ENCODE results near the gene SIRT2. TPM values are rescaled to one million over a fixed set of nuclear protein-coding genes. Genes with fewer than 3 reads are reported as not detected.

SIRT2 gene
- total and polyA plus RNA-seq, 2 of the 13 experiments (the other 11 are each of a cell fraction or from before 2014, with no cell fraction given): 22.3 to 26.1 TPM

DNA sequence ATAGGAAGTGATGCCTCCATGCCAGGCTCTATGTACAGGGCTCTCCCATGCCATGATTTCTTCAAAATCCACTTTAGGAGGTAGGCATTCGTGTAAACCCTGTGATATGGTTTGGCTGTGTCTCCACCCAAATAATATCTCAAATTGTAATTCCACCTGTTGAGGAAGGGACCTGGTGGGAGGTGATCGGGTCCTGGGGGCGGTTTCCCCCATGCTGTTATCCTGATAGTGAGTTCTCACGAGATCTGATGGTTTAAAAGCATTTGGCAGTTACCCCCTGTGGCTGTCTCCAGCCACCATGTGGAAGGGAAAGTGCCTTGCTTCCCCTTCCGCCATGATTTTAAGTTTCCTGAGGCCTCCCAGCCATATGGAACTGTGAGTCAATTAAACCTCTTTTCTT, 23.1 kb upstream of the SIRT2 start:
- no peak overlapping the region for H3K9ac ChIP-seq (ENCODE audit: insufficient read depth, low read depth, low read length)
- H3K27me3 ChIP-seq (ENCODE audit: control insufficient read depth in 1 of 2, insufficient read depth in 2 of 2, low read length in 2 of 2): no peaks in the 10 kb centered on the region
- H3K4me2 ChIP-seq (ENCODE audit: low read depth, low read length): no peak overlapping the region
- no peaks in the 10 kb centered on the region for H3K9me3 ChIP-seq (ENCODE audit: low read length)
- in situ Hi-C loops (cut with HindIII; ENCODE audit: extremely low pct_ligation_motif_present, low pct_unique_long_range_greater_than_20kb) (loop anchor here (25.0 kb wide), 1 partner anchor 185 kb away; the partner anchor contains the start of gene CAPN12), intact Hi-C loops (cut with micrococcal nuclease; ENCODE audit: unreplicated experiment) (no loop called here)
- H3K4me3 ChIP-seq (replicated peaks in 1 of 3; ENCODE audit: insufficient read depth in 1 of 3, low read depth in 2 of 3, low read length in 3 of 3): no peak overlapping the region
- peaks cover 15 to 37% of the 10 kb centered on the region in 2 experiments for H3K36me3 ChIP-seq (replicated peaks in 1 of 2; ENCODE audit: control insufficient read depth in 1 of 2, insufficient read depth in 2 of 2, low read length in 2 of 2)
- ATAC-seq (no peak), DNase-seq (ENCODE audit: low spot score) (no peak), FAIRE-seq (no peak)
- TF ChIP-seq ZMYM4 (CRISPR knock-in tag; IDR thresholded peaks at IDR 0.05) (no peak), ZNF331 (CRISPR knock-in tag; IDR thresholded peaks at IDR 0.05) (no peak), ZNF768 (CRISPR knock-in tag; IDR thresholded peaks at IDR 0.05) (no peak), TCF7 (IDR thresholded peaks at IDR 0.05; ENCODE audit: low read depth) (no peak), STAT5B (CRISPR knock-in tag; IDR thresholded peaks at IDR 0.05) (no peak), ARNTL (CRISPR knock-in tag; IDR thresholded peaks at IDR 0.05) (no peak)
- TF ChIP-seq, protein P1, sequence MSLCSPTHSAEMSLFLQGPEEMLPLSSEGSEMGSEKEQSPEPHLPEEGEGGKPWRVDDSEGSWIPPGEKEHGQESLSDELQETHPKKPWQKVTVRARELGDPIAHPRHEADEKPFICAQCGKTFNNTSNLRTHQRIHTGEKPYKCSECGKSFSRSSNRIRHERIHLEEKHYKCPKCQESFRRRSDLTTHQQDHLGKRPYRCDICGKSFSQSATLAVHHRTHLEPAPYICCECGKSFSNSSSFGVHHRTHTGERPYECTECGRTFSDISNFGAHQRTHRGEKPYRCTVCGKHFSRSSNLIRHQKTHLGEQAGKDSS (CRISPR knock-in tag; IDR thresholded peaks at IDR 0.05; ENCODE audit: borderline replicate concordance, low read depth): no peak
- H3K27ac ChIP-seq (ENCODE audit: extremely low read length, insufficient read depth, low read length): no peak overlapping the region
- no TSS peak for BruUV-seq (replicated peaks)
- WGBS (ENCODE audit: low lambda C conversion rate): 95% methylated on average over 5 of the region's 5 CpGs
- H3K79me2 ChIP-seq (ENCODE audit: insufficient read depth, low read length): no peaks in the 10 kb centered on the region
- ChIA-PET CTCF (ENCODE audit: low intra/inter-chr PET ratio, low total read pairs) (no interaction called here), POLR2A (no interaction called here)
- no peak overlapping the region for H2AFZ ChIP-seq (ENCODE audit: low read length)
- H3K4me1 ChIP-seq (ENCODE audit: insufficient read depth, low read length): peaks cover 11% of the 10 kb centered on the region
- no peaks in the 10 kb centered on the region for H4K20me1 ChIP-seq (ENCODE audit: insufficient read depth, low read length)

DNA sequence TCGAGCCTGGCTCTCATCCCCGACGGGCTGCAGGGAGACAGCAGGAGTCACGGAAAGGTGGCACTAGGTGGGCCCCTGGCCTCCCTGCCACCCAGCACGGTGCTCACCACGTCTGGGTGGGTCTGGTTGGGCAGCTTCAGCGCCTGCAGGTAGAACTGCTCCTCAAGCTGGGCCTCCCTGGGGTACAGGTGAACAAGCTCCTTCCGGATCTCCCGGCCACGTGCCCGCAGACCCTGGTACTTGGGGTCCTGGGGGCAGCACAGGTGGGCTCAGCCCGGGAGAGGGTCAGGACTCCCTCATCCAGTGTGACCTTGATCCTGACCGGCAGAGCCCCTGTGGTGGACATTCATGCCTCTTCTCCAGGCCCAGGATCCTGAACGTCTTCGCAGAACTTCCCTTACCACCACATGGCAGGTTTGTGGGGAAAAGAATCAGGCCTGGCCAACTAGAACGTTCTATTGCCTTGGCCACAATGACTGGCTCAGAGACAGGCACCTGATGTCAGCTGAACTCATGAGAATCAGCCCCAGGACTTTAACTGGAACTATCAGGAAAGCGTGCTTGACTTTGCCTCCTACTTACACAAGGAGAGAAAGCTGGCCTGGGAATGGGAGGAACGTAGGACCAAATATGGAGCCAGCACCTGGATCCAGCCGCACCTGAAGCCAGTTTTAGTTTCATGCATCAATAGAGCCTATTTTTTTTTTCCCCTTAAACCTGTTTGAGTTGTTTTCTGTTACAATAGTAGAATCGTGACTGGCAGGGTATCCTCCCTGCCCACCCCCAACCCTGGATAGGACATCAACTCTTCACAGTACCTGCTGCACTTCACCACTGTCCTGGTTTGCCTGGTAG, 22.2 kb upstream of the SIRT2 start:
- ATAC-seq: no peak
- peaks cover 15 to 37% of the 10 kb centered on the region in 2 experiments for H3K36me3 ChIP-seq (replicated peaks in 1 of 2; ENCODE audit: control insufficient read depth in 1 of 2, insufficient read depth in 2 of 2, low read length in 2 of 2)
- no TSS peak for BruUV-seq (replicated peaks)
- TF ChIP-seq, protein P2, sequence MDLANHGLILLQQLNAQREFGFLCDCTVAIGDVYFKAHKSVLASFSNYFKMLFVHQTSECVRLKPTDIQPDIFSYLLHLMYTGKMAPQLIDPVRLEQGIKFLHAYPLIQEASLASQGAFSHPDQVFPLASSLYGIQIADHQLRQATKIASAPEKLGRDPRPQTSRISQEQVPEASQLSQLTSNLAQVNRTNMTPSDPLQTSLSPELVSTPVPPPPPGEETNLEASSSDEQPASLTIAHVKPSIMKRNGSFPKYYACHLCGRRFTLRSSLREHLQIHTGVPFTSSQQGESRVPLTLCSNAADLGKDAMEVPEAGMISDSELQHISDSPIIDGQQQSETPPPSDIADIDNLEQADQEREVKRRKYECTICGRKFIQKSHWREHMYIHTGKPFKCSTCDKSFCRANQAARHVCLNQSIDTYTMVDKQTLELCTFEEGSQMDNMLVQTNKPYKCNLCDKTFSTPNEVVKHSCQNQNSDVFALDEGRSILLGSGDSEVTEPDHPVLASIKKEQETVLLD (CRISPR knock-in tag; IDR thresholded peaks at IDR 0.05; ENCODE audit: low read depth): no peak
- TF ChIP-seq SOX5 (CRISPR knock-in tag; IDR thresholded peaks at IDR 0.05; ENCODE audit: borderline replicate concordance) (no peak), RBFOX2 (IDR thresholded peaks at IDR 0.05; ENCODE audit: low read depth, low read length) (0 out of 2 replicates have a peak, but pooled peaks have one; percentile 37), RBM22 (optimal IDR thresholded peaks at IDR 0.05; ENCODE audit: low read length) (peak; percentile 39), ZNF329 (CRISPR knock-in tag; IDR thresholded peaks at IDR 0.05; ENCODE audit: low read depth) (peak; percentile 99), ZNF782 (CRISPR knock-in tag; IDR thresholded peaks at IDR 0.05; ENCODE audit: borderline replicate concordance) (no peak), PLRG1 (conservative IDR thresholded peaks at IDR 0.05) (no peak), RNF2 (conservative IDR thresholded peaks at IDR 0.05; ENCODE audit: low read depth) (no peak), HOXA3 (CRISPR knock-in tag; IDR thresholded peaks at IDR 0.05) (no peak), RFX1 (IDR thresholded peaks at IDR 0.05) (no peak)
- TF ChIP-seq, protein P3, sequence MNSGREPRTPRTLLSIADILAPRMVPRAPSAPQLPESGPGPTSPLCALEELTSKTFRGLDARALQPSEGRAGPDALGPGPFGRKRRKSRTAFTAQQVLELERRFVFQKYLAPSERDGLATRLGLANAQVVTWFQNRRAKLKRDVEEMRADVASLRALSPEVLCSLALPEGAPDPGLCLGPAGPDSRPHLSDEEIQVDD (CRISPR knock-in tag; IDR thresholded peaks at IDR 0.05; ENCODE audit: borderline replicate concordance): no peak

More for the DNA sequence above, 22.2 kb upstream of the SIRT2 start:
- Histone ChIP-seq H3K4me2 (ENCODE audit: low read depth, low read length) (no peak overlapping the region), H3K9ac (ENCODE audit: insufficient read depth, low read depth, low read length) (no peak overlapping the region), H3K27ac (ENCODE audit: extremely low read length, insufficient read depth, low read length) (no peak overlapping the region), H4K20me1 (ENCODE audit: insufficient read depth, low read length) (no peaks in the 10 kb centered on the region), H3K4me1 (ENCODE audit: insufficient read depth, low read length) (peaks cover 12% of the 10 kb centered on the region), H3K9me3 (ENCODE audit: low read length) (no peaks in the 10 kb centered on the region), H3K27me3 (ENCODE audit: control insufficient read depth in 1 of 2, insufficient read depth in 2 of 2, low read length in 2 of 2) (no peaks in the 10 kb centered on the region), H2AFZ (ENCODE audit: low read length) (no peak overlapping the region), H3K79me2 (ENCODE audit: insufficient read depth, low read length) (no peaks in the 10 kb centered on the region), H3K4me3 (replicated peaks in 1 of 3; ENCODE audit: insufficient read depth in 1 of 3, low read depth in 2 of 3, low read length in 3 of 3) (no peak overlapping the region)
- ChIA-PET POLR2A (no interaction called here), CTCF (ENCODE audit: low intra/inter-chr PET ratio, low total read pairs) (no interaction called here)
- no peak for FAIRE-seq
- in situ Hi-C loops (cut with HindIII; ENCODE audit: extremely low pct_ligation_motif_present, low pct_unique_long_range_greater_than_20kb): loop anchor here (25.0 kb wide), 1 partner anchor 184 kb away; the partner anchor contains the start of gene CAPN12
- 97% methylated on average over 11 of the region's 20 CpGs for WGBS (ENCODE audit: low lambda C conversion rate)
- intact Hi-C loops (cut with micrococcal nuclease; ENCODE audit: unreplicated experiment): no loop called here
- no peak for DNase-seq (ENCODE audit: low spot score)

Measured in HepG2 (cell line).